Astrocyte (in vitro differentiated cells and primary cell): ENCODE data around the gene SLC6A9. TPM values are rescaled to one million over a fixed set of nuclear protein-coding genes. Genes with fewer than 3 reads are reported as not detected.

Experiments
- DNase-seq: peaks from one replicate; pipeline ENCODE4 v3.0.0-alpha.2; 2010; ENCODE audit warnings: low read depth
- FAIRE-seq: peaks from 2 replicates; lab custom pipeline; 2011; peaks lifted over from hg19 to GRCh38; lab: Jason Lieb, UNC
- H2AFZ ChIP-seq: 2 replicates; pipeline ENCODE4 v1.6.0; 2012; ENCODE audit warnings: low read depth, low read length, inconsistent platforms
- H3K27ac ChIP-seq: 2 replicates; pipeline ENCODE4 v1.5.1; 2011; ENCODE audit warnings: low read depth, low read length, inconsistent platforms
- H3K27me3 ChIP-seq: 2 replicates; pipeline ENCODE4 v1.6.0; 2011; ENCODE audit warnings: low read length, inconsistent platforms; ENCODE audit not compliant: insufficient read depth
- H3K36me3 ChIP-seq: 2 replicates; pipeline ENCODE4 v1.5.1; 2011; ENCODE audit warnings: low read length, inconsistent platforms; ENCODE audit not compliant: insufficient read depth
- H3K4me1 ChIP-seq: 2 replicates; pipeline ENCODE4 v1.5.1; 2011; ENCODE audit warnings: low read length, inconsistent platforms; ENCODE audit not compliant: insufficient read depth
- H3K4me2 ChIP-seq: 2 replicates; pipeline ENCODE4 v1.6.0; 2012; ENCODE audit warnings: low read length, inconsistent platforms
- H3K4me3 ChIP-seq: 2 replicates; pipeline ENCODE4 v1.5.1; 2011; ENCODE audit warnings: low read depth, mild to moderate bottlenecking, low read length, inconsistent platforms; ENCODE audit not compliant: insufficient read depth
- H3K79me2 ChIP-seq: 2 replicates; pipeline ENCODE4 v1.6.0; 2012; ENCODE audit warnings: mild to moderate bottlenecking, low read length, inconsistent platforms; ENCODE audit not compliant: insufficient read depth
- H3K9ac ChIP-seq: 2 replicates; pipeline ENCODE4 v1.6.0; 2012; ENCODE audit warnings: mild to moderate bottlenecking, low read length, inconsistent platforms
- H3K9me3 ChIP-seq: 2 replicates; pipeline ENCODE4 v1.5.1; 2012; ENCODE audit warnings: low read depth, mild to moderate bottlenecking, low read length, inconsistent platforms; ENCODE audit not compliant: insufficient read depth
- H4K20me1 ChIP-seq: 2 replicates; pipeline ENCODE4 v1.6.0; 2012; ENCODE audit warnings: low read length, inconsistent platforms; ENCODE audit not compliant: insufficient read depth
- H3K27ac Mint-ChIP-seq: one replicate; pipeline ENCODE4 v1.8.0; 2021; ENCODE audit warnings: mild to moderate bottlenecking, mixed read lengths; ENCODE audit not compliant: unreplicated experiment
- H3K27me3 Mint-ChIP-seq: one replicate; pipeline ENCODE4 v1.8.0; 2021; ENCODE audit warnings: low read depth, mixed read lengths; ENCODE audit not compliant: unreplicated experiment
- H3K36me3 Mint-ChIP-seq: one replicate; pipeline ENCODE4 v1.8.0; 2021; ENCODE audit warnings: low read depth, mixed read lengths; ENCODE audit not compliant: unreplicated experiment
- H3K4me1 Mint-ChIP-seq: one replicate; pipeline ENCODE4 v1.8.0; 2021; ENCODE audit warnings: low read depth, mixed read lengths; ENCODE audit not compliant: unreplicated experiment
- H3K4me3 Mint-ChIP-seq: one replicate; pipeline ENCODE4 v1.8.0; 2021; ENCODE audit warnings: mild to moderate bottlenecking, moderate library complexity, mixed read lengths; ENCODE audit not compliant: unreplicated experiment
- H3K9me3 Mint-ChIP-seq: one replicate; pipeline ENCODE4 v1.8.0; 2021; ENCODE audit warnings: mild to moderate bottlenecking, mixed read lengths; ENCODE audit not compliant: unreplicated experiment
- EZH2 ChIP-seq: IDR thresholded peaks from 2 replicates; pipeline ENCODE4 v1.6.1; 2012; ENCODE audit warnings: mild to moderate bottlenecking, low read length, inconsistent platforms; ENCODE audit not compliant: insufficient read depth
- total RNA-seq: library from RNA; stranded (reverse); gene quantifications from 2 replicates; pipeline ENCODE4 v1.2.1, GENCODE V29; 2021
- TF ChIP-seq, protein P1 (sequence below): IDR thresholded peaks from 2 replicates; pipeline ENCODE4 v1.5.1; 2011; ENCODE audit warnings: low read depth, mild to moderate bottlenecking, inconsistent platforms, low read length, moderate library complexity; ENCODE audit not compliant: insufficient read depth

The SLC6A9 gene
- total RNA-seq, 1 donor from 2014 or later: 45.2 TPM

- no peak for TF ChIP-seq EZH2
- TF ChIP-seq, protein P1, sequence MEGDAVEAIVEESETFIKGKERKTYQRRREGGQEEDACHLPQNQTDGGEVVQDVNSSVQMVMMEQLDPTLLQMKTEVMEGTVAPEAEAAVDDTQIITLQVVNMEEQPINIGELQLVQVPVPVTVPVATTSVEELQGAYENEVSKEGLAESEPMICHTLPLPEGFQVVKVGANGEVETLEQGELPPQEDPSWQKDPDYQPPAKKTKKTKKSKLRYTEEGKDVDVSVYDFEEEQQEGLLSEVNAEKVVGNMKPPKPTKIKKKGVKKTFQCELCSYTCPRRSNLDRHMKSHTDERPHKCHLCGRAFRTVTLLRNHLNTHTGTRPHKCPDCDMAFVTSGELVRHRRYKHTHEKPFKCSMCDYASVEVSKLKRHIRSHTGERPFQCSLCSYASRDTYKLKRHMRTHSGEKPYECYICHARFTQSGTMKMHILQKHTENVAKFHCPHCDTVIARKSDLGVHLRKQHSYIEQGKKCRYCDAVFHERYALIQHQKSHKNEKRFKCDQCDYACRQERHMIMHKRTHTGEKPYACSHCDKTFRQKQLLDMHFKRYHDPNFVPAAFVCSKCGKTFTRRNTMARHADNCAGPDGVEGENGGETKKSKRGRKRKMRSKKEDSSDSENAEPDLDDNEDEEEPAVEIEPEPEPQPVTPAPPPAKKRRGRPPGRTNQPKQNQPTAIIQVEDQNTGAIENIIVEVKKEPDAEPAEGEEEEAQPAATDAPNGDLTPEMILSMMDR: no peak
- Histone ChIP-seq H3K4me2 (peak overlapping the region; percentile 83), H3K27me3 (no peaks in the 10 kb centered on the region), H3K4me3 (no peak overlapping the region), H3K9ac (no peak overlapping the region), H3K36me3 (no peaks in the 10 kb centered on the region), H3K79me2 (no peaks in the 10 kb centered on the region), H4K20me1 (peaks cover 3% of the 10 kb centered on the region), H3K9me3 (no peaks in the 10 kb centered on the region), H3K27ac (peak overlapping the region; percentile 36), H3K4me1 (peaks cover 34% of the 10 kb centered on the region), H2AFZ (no peak overlapping the region)
- peaks cover 4% of the 10 kb centered on the region for H3K27me3 Mint-ChIP-seq
- peaks cover 26% of the 10 kb centered on the region for H3K4me1 Mint-ChIP-seq
- no peaks in the 10 kb centered on the region for H3K9me3 Mint-ChIP-seq
- no peak overlapping the region for H3K4me3 Mint-ChIP-seq
- no peak for DNase-seq
- no peak for FAIRE-seq
- no peaks in the 10 kb centered on the region for H3K36me3 Mint-ChIP-seq
- peak overlapping the region; percentile 50 for H3K27ac Mint-ChIP-seq
Observed at GRCh38 chr1:44050261-44050660, 19.0 kb upstream of the SLC6A9 start.

- Mint-ChIP-seq H3K9me3 (no peaks in the 10 kb centered on the region), H3K4me1 (peaks cover 27% of the 10 kb centered on the region), H3K27me3 (peaks cover 4% of the 10 kb centered on the region), H3K36me3 (no peaks in the 10 kb centered on the region), H3K27ac (peak overlapping the region; percentile 50), H3K4me3 (no peak overlapping the region)
- H3K9me3 ChIP-seq: no peaks in the 10 kb centered on the region
- H3K4me3 ChIP-seq: no peak overlapping the region
- H3K4me1 ChIP-seq: peaks cover 34% of the 10 kb centered on the region
- peak overlapping the region; percentile 83 for H3K4me2 ChIP-seq
- H3K79me2 ChIP-seq: no peaks in the 10 kb centered on the region
- H3K27me3 ChIP-seq: no peaks in the 10 kb centered on the region
- H3K9ac ChIP-seq: no peak overlapping the region
- no peak overlapping the region for H2AFZ ChIP-seq
- DNase-seq (peak; percentile 95), FAIRE-seq (peak; percentile 95)
- peak overlapping the region; percentile 84 for H3K27ac ChIP-seq
- TF ChIP-seq, protein P1: no peak
- TF ChIP-seq EZH2: no peak
- no peaks in the 10 kb centered on the region for H3K36me3 ChIP-seq
- peaks cover 3% of the 10 kb centered on the region for H4K20me1 ChIP-seq
Observed at GRCh38 chr1:44049839-44050238, 18.6 kb upstream of the SLC6A9 start.

DNA sequence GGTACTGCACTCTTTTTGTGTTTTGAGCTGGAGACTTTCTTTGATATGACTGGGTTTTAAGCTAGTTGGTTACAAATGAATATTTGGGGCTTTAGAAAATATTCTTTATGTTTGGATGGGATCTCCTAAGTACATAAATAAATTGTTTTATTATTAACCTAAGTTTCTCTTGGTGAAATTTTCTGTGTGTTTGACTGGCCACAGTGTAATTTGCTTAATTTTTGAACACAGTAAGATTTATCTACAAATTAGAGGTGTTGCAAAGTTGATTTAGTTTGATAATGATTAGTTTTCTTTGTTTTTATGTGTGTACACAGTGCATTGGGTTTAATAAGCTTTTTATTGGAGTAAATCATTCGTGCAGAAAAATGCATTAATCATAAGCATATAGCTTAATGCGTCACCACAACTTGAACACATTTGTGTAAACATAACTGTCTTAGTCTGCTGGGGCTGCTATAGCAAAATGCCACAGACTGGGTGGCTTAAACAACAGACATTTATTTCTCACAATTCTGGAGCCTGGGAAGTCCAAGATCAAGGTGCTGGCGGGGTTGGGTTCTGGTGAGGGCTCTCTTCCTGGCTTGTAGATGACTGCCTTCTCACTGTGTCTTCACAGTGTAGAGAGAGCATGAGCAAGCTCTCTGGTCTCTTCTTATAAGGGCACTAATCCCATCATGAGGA, 17.4 kb upstream of the SLC6A9 start:
- H3K9me3 ChIP-seq: no peaks in the 10 kb centered on the region
- H3K4me2 ChIP-seq: peak overlapping the region; percentile 83
- H3K36me3 Mint-ChIP-seq: no peaks in the 10 kb centered on the region
- H3K27ac Mint-ChIP-seq: peak overlapping the region; percentile 92
- TF ChIP-seq EZH2: no peak
- TF ChIP-seq, protein P1: no peak
- H3K36me3 ChIP-seq: no peaks in the 10 kb centered on the region
- peaks cover 2% of the 10 kb centered on the region for H3K27me3 Mint-ChIP-seq
- peak; percentile 32 for FAIRE-seq
- H3K79me2 ChIP-seq: no peaks in the 10 kb centered on the region
- H3K27ac ChIP-seq: peak overlapping the region; percentile 84
- DNase-seq: peak; percentile 72
- peak overlapping the region; percentile 71 for H3K4me3 Mint-ChIP-seq
- H4K20me1 ChIP-seq: peaks cover 3% of the 10 kb centered on the region
- no peak overlapping the region for H2AFZ ChIP-seq
- no peaks in the 10 kb centered on the region for H3K27me3 ChIP-seq
- H3K4me1 Mint-ChIP-seq: peaks cover 31% of the 10 kb centered on the region
- peaks cover 41% of the 10 kb centered on the region for H3K4me1 ChIP-seq
- peak overlapping the region; percentile 70 for H3K9ac ChIP-seq
- H3K9me3 Mint-ChIP-seq: no peaks in the 10 kb centered on the region
- peak overlapping the region; percentile 20 for H3K4me3 ChIP-seq
